GM12865 (cell line): ENCODE results near the gene BSG.

Experiments
- DNase-seq: peaks from one replicate; pipeline ENCODE4 v3.0.0; 2010; ENCODE audit warnings: low read depth
- H3K4me3 ChIP-seq: 2 replicates; pipeline ENCODE4 v1.5.1; 2011; ENCODE audit warnings: mild to moderate bottlenecking, low read depth, low read length, control low read depth
- TF ChIP-seq, protein P1 (sequence below): IDR thresholded peaks from 2 replicates; pipeline ENCODE4 v1.5.1; 2011; ENCODE audit warnings: low read length, control low read depth, low read depth, inconsistent platforms; ENCODE audit not compliant: insufficient read depth; ENCODE audit errors: missing control alignments

BSG gene

DNA sequence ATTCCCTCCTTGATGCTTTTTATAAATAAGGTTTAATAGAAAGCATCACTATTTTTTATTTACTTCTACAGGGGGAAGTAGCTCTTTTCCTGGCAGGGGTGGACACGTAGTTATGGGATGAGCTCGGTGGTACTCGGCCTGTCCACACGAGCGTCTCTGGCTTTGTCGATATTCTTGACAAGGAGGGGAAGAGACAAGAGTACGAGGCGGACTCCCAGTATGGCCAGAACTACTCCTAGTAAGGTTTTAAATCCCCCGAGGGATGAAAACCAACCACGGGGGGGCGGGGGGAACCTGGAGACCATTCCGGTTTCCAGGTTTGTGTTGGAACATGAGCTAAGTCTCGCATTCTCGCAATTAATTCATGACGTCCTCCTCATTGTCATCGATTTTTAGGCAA is 5.6 kb upstream of the BSG start:
- TF ChIP-seq, protein P1, sequence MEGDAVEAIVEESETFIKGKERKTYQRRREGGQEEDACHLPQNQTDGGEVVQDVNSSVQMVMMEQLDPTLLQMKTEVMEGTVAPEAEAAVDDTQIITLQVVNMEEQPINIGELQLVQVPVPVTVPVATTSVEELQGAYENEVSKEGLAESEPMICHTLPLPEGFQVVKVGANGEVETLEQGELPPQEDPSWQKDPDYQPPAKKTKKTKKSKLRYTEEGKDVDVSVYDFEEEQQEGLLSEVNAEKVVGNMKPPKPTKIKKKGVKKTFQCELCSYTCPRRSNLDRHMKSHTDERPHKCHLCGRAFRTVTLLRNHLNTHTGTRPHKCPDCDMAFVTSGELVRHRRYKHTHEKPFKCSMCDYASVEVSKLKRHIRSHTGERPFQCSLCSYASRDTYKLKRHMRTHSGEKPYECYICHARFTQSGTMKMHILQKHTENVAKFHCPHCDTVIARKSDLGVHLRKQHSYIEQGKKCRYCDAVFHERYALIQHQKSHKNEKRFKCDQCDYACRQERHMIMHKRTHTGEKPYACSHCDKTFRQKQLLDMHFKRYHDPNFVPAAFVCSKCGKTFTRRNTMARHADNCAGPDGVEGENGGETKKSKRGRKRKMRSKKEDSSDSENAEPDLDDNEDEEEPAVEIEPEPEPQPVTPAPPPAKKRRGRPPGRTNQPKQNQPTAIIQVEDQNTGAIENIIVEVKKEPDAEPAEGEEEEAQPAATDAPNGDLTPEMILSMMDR = no peak
- no peak overlapping the region for H3K4me3 ChIP-seq
- DNase-seq = no peak

DNA sequence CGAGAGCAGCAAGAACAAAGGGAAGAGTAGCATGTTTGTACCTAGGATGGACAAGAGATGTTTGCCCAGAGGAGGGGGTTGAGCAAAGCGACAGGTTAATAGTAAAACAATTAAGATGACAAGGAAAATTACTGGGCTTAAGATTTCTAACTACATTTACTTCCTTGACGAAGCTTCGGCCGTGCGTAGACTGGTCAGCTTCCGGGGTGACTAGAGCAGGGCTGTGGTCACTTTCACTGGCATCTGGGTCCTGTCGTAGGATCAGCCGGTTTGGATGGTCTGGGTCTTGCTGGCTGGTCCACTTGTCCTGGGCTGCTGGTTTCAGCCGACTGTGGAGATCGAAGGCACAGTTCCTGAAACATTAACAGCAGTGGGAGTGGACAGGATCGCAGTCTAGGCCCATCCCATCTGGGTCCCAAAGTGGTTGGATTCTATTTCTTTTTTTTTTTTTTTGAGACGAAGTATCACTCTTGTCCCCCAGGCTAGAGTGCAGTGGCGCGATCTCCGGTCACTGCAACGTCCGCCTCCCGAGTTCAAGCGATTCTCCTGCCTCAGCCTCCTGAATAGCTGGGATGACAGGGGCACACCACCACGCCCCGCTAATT is 5.0 kb upstream of the BSG start:
- no peak for DNase-seq
- H3K4me3 ChIP-seq = no peak overlapping the region
- TF ChIP-seq, protein P1 = no peak

DNA sequence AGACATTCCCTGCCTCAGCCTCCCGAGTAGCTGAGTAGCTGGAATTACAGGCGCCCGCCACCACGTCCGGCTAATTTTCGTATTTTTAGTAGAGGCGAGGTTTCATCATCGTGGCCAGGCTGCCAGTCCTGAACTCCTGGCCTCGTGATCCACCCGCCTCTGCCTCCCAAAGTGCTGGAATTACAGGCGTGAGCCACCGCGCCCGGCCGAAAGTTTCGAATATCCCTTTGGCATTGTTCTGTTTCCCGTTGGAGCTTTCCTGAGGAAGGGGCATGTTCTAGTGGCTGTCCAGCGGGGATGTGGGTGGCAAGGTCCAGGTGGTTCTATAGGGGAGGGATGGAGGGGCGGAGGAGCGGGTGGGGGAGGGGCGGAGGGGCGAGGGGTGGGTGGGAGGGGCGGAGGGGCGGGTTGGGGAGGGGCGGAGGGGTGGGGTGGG is 2.1 kb upstream of the BSG start:
- DNase-seq = no peak
- TF ChIP-seq, protein P1 = no peak
- no peak overlapping the region for H3K4me3 ChIP-seq

DNA sequence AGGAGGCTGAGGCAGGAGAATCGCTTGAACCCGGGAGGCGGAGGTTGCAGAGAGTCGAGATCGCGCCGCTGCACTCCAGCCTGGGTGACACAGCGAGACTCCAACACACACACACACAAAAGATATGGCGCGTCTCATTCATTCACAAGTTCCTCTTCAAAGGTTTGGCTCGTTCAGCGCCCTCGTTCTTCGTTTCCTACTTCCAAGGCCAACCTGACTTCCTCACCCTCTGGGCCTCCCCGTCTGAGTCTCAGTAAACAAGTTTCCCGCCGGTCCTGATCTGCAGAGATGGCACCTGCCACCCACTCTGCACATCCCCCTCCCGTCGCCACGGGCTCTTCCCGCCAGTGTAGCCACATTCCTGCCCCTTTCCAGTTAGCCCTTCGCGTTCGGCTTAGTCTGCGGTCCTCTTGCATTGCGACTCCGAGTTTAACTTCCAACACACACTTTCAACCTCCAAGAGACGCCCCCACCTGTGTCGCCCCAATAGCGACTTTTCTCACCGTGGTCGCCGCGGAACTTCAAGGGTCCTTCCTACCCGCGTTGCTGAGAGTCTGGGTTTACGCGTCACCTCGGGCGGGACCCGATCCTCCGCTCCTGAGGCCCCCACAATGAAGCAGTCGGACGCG is 1.3 kb upstream of the BSG start:
- peak; percentile 79 for DNase-seq
- peak overlapping the region; percentile 76 for H3K4me3 ChIP-seq
- TF ChIP-seq, protein P1 = no peak

DNA sequence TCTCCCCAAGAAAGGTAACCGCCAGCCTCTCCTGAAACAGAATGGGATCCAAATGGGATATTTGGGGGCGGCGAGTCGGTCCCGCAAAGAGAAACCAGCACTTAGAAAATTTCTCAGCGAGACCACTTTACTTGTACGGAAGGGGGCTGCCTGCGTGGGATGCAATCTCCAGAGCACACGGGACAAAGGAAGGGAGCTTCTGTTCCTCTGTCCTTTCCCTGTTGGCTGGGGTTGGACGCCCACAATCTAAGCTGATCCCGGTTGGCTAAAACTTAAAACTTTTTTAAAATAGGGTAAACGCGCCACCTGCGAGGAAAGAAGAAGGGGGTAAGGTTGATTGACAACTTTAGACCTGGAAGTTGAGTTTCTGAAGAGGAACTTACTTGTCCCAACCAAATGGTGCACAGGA is 826 bp upstream of the BSG start:
- TF ChIP-seq, protein P1 = no peak

DNA sequence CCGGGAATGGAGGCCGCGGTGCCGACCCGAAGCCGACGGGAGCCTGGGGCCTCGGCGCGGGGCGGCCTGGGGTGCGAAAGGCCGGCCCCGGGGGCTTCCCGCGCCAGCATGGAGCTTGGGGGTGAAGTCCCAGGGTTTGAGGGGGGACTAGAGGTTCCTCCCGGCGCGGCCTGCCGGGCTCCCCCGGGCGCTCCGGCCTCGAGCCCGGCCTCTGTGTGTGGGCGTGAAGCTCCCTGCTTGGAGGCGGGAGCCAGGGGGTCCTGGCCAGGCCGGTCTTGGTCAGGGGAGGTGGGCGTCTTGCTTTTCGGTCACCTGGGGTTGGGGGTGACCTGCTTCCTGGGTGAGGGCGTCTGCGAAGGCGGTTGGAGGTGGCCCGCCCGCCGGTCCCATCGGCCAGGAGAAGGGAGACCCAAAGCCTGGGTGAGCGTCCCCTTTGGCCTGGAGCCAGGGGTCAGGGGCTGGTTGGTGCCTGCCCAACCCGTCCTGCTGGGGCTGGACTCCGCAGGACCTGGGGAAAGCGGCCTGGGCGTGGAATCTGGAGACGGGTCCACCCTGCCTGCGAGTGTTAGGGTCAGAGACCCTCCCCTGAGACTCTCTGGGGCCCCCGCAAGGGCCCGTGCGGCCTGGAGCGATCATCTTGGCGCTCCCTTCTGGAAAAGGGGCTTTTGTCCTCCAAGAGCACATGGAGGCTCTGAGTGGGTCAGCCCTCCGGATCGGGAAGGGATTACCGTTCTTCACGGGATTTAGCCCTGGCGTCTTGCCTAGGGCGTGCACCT is 535 bp downstream of the BSG start:
- peak; percentile 50 for DNase-seq
- TF ChIP-seq, protein P1 = no peak
- H3K4me3 ChIP-seq = peak overlapping the region; percentile 81

More for the DNA sequence above, 826 bp upstream of the BSG start:
- H3K4me3 ChIP-seq = peak overlapping the region; percentile 76
- DNase-seq = peak; percentile 64

DNA sequence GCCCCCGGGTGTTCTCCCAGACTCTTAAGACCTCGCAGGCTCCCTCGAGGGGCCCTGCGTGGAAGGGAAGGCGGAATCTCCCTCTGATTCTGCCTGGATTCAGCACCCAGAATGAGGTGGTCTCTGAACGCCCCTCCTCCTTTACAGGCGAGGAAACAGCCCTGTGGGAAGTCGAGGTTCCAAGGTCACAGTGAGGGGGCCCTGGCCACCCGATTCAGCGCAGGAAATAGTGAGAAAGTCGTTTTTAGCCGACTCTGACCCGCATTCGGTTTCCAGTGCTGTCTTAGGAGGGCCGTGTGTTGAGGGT is 1.1 kb downstream of the BSG start:
- TF ChIP-seq, protein P1 = no peak
- H3K4me3 ChIP-seq = peak overlapping the region; percentile 81
- no peak for DNase-seq
